Activated naive CD4-positive, alpha-beta T cell treated with anti-CD3 and anti-CD28 coated beads, Interleukin-2, amount 10 ng/mL, durations not matched to agents 7 days and 5 days (primary cell): ENCODE measurements around the gene MCAT.

Experiments
- CTCF ChIA-PET: fragments of 350-600 bp; sonication (Branson Sonifier 250); formaldehyde crosslinking; loops from one replicate; lab custom pipeline; 2021; ENCODE audit warnings: antibody characterized with exemption; lab: Charles Lee
- DNase-seq: peaks from one replicate; pipeline ENCODE4 v3.0.0-alpha.2; 2020
- H3K27ac Mint-ChIP-seq: one replicate; pipeline ENCODE4 v1.8.0; 2021; ENCODE audit warnings: mild to moderate bottlenecking, moderate library complexity, mixed read lengths
- H3K27me3 Mint-ChIP-seq: one replicate; pipeline ENCODE4 v1.8.0; 2021; ENCODE audit warnings: mild to moderate bottlenecking, mixed read lengths
- H3K36me3 Mint-ChIP-seq: one replicate; pipeline ENCODE4 v1.8.0; 2021; ENCODE audit warnings: mixed read lengths
- H3K4me1 Mint-ChIP-seq: one replicate; pipeline ENCODE4 v1.8.0; 2021; ENCODE audit warnings: mixed read lengths
- H3K4me3 Mint-ChIP-seq: one replicate; pipeline ENCODE4 v1.8.0; 2021; ENCODE audit warnings: mild to moderate bottlenecking, moderate library complexity, mixed read lengths
- H3K9me3 Mint-ChIP-seq: one replicate; pipeline ENCODE4 v1.8.0; 2021; ENCODE audit warnings: mixed read lengths

The MCAT gene

DNA sequence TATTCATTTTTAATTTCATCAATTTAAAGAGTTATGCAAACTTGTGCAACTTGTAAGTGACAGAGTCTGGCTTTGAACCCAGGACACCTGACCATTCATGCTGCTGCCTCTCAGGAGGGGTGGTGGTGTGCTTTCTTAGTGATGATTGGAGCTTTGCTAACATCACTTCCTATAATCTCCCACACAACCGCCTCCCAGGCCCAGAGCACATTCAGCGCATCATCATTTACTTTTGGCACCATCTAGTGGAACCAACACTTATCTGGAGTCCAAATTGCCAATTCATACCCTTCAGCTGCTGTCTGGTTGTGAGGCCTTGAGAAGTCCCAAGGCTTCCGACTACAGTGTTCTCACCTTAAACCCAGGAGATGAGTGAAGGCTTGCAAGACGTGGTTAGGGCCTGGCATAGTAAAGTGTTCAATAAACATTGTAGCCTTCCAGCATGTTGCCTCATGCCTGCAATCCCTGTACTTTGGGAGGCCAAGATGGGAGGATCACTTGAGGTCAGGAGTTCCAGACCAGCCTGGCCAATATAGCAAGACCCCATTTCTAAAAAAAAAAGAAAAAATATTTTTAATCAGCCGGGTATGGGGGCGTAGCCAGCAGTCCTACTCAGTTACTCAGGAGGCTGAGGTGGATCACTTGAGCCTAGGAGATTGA lies 52.9 kb downstream of the MCAT start:
- peaks cover 25% of the 10 kb centered on the region for H3K4me1 Mint-ChIP-seq
- peak overlapping the region; percentile 89 for H3K27ac Mint-ChIP-seq

DNA sequence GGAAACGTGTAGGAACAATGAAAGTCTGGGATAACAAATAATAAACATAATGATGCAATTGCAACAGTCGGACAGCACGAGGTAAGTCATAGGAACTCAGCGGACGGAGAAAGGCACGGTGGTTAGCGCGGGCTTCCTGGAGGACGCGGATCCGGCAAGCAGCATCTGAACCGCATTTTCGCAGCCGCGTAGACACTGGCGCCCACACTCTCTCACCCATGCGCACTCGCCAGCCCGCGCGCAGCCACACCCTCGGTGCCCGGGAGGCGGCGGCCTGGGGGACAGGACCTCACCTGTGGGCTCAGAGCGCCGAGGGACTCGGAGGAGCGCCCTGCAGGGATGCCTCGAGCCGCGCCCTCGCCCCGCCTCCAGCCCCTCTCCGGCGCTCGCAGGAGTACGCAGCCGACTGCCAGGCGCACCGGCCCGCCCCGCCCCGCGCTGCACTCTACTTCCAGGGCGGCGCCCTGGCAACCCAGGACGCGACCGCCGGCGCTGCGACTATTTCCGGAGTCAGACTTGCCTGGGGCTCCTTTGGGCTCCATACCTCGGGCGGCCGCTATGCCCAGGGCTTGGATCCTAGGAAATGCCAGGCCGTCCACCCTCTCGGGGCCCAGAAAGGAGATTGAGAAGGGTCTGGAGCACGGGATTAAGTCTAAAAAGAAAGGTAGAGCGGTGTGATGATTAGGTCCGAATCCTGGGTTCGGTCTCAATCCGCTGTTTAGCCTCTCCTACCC lies 54.0 kb downstream of the MCAT start, which contains the start of gene TTLL1:
Gene TTLL1, minus strand, starts transcription at position 408 of the 734 bp plus-strand sequence. CDS start 13,805 bp downstream, outside the sequence.
- H3K4me3 Mint-ChIP-seq = peak within 1 kb of the TSS; percentile 86
- H3K27ac Mint-ChIP-seq = peak within 1 kb of the TSS; percentile 89
- H3K9me3 Mint-ChIP-seq = no peaks in the 10 kb centered on the region
- peak; percentile 94 for DNase-seq
- peaks cover 25% of the 10 kb centered on the region for H3K4me1 Mint-ChIP-seq
- H3K36me3 Mint-ChIP-seq = peaks cover 2% of the 10 kb centered on the region
- CTCF ChIA-PET = no interaction called here
- H3K27me3 Mint-ChIP-seq = peaks cover 8% of the 10 kb centered on the region

More for the DNA sequence above, 52.9 kb downstream of the MCAT start:
- Mint-ChIP-seq H3K4me3 (peak overlapping the region; percentile 46), H3K9me3 (no peaks in the 10 kb centered on the region), H3K27me3 (peaks cover 8% of the 10 kb centered on the region), H3K36me3 (peaks cover 2% of the 10 kb centered on the region)
- CTCF ChIA-PET = interaction anchor here (0.7 to 1.3 kb wide), 13 partner anchors 10 to 469 kb away, joined by 3 to 8 read pairs (median 4); no protein-coding TSS in a partner anchor
- peak; percentile 68 for DNase-seq

DNA sequence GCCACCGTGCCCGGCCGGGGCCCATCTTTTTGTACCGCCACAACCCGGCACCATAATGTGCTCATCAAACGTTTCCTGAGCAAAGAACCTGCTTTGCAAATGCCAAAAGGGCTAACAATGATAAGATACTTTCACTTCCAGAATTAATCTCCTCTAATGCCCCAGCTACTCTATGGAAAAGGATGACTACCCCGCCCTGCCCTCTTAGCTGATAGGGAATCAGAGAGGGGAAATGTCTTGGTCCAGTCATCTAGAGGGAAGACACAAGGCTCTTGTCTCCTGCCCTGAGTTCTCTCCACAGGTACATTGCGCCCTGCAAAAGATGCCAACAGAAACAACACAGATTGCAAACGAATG lies 54.6 kb downstream of the MCAT start:
- peak overlapping the region; percentile 89 for H3K27ac Mint-ChIP-seq
- peak overlapping the region; percentile 86 for H3K4me3 Mint-ChIP-seq
- H3K4me1 Mint-ChIP-seq = peaks cover 25% of the 10 kb centered on the region
- H3K36me3 Mint-ChIP-seq = peaks cover 2% of the 10 kb centered on the region
- CTCF ChIA-PET = no interaction called here
- DNase-seq = no peak
- H3K9me3 Mint-ChIP-seq = no peaks in the 10 kb centered on the region
- peaks cover 8% of the 10 kb centered on the region for H3K27me3 Mint-ChIP-seq

- Mint-ChIP-seq H3K4me1 (peaks cover 22% of the 10 kb centered on the region), H3K36me3 (peaks cover 2% of the 10 kb centered on the region), H3K27ac (no peak overlapping the region), H3K27me3 (no peaks in the 10 kb centered on the region), H3K9me3 (no peaks in the 10 kb centered on the region), H3K4me3 (no peak overlapping the region)
- DNase-seq = no peak
- CTCF ChIA-PET = interaction anchor here (0.7 kb wide), 1 partner anchor 52 kb away, joined by 3 read pairs; no protein-coding TSS in a partner anchor
Measured at GRCh38 chr22:43085658-43086606, 57.3 kb downstream of the MCAT start.
